SIG-M5 treated with dmso at 0.1 percent for 504 hours (cell line): Measurements from ENCODE around the gene NKRF.

Experiments
- DNase-seq: peaks from one replicate; lab custom pipeline; 2025; ENCODE audit not compliant: unreplicated experiment; lab: John Stamatoyannopoulos, UW

The NKRF gene

GRCh38 chrX:119617517-119618164, 11.4 kb upstream of the NKRF start:
- DNase-seq = no peak

- no peak for DNase-seq
Observed at GRCh38 chrX:119614776-119615175, 8.6 kb upstream of the NKRF start.

DNA sequence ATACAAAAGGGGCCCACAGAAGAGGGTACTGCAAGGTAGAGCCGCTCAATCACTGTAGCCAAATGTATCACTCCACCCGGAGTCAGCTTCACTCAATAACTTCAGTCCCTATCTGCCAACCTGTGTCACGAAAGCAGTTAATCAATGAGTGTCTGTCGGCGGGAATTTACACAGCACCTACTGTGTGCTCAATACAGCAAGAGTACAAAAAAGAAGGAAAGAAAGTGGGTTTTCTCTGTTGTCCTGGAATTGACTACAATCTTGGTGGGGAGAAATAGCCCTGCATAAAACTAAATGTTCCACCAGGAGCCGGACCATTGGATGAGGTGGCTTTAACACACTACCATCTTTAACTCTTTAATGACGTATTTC, 780 bp upstream of the NKRF start:
- DNase-seq = no peak

- peak; percentile 35 for DNase-seq
Observed at GRCh38 chrX:119605464-119606279, 552 bp downstream of the NKRF start.

- no peak for DNase-seq
Observed at GRCh38 chrX:119604766-119605463, 1.3 kb downstream of the NKRF start.

DNA sequence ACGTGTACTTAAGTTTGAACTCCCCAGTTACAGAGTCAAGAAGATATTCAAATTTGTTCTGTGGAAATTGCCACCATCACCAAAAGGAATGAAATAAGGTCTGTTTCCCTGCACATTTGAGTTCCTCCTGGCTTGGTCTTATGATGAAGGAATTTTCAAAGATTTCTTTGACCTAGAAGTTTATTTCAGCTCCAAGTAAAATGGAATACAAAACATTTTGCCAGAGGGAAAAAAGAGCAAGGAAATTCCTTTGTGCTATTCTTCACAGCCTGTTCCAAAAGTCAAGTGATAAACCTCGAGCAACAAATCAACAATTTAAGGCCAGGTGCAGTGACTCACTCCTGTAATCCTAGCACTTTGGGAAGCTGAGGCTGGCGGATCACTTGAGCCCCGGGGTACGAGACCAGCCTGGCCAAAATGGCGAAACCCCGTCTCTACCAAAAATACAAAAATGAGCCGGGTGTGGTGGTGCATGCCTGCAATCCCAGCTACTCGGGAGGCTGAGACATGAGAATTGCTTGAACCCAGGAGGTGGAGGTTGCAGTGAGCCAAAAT, 3.4 kb downstream of the NKRF start:
- DNase-seq = no peak

GRCh38 chrX:119589810-119590209, 16.4 kb downstream of the NKRF start:
- DNase-seq = no peak

- DNase-seq = no peak
Observed at GRCh38 chrX:119583431-119584059, 22.7 kb downstream of the NKRF start.

DNA sequence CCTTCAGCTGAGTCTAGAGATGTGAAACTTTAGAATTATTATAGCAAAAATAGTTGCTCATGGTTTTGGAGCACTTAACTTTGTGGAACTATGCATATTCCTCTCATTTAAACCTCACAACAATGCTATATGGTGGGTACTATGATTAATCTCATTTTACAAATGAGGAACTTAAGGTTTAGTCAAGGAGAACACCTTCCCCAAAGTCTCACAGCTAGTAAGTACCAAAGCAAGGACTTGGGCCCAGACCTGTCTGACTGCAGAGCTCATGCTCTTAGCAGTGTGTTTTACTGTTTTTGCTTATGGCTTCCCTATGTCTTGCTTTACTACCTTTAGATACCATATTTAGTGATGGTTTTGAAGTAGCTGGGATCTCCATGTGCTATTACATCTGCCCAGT, 26.8 kb downstream of the NKRF start:
- DNase-seq = no peak

- DNase-seq = peak; percentile 85
Observed at GRCh38 chrX:119574394-119575266, 31.6 kb downstream of the NKRF start, which contains the start of gene UBE2A. Gene UBE2A (plus strand): TSS chrX:119574563. CDS start chrX:119574712, 149 bp downstream.

DNA sequence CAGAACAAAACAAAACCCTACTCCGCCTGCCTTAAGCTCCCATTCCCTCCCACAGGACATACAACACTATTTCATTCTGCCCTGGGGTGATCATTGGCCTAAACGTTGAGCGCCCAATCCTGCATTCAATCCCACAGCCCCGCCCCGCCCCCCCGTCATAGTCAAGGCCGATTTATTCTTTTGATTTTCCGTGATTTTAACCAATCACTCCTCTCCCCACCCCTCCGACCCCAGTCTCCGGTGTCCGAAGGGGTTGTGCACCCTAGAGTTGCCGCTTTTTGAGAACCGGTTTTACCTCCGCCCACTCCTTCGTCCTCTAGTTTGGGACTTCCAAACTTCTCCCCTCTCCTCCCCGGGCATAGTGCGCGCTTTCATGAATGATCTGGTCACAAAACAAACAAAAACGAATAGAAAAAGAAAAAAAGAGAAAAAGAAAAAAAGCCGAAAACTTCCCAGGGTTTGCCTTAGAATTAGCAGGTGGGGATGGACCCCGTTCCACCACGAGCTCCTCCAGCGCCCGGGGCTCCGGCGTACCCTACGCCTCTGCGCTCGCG, 32.3 kb downstream of the NKRF start:
- no peak for DNase-seq

GRCh38 chrX:119573222-119573621, 33.0 kb downstream of the NKRF start:
- no peak for DNase-seq

GRCh38 chrX:119570351-119570835, 35.8 kb downstream of the NKRF start:
- DNase-seq = no peak

DNA sequence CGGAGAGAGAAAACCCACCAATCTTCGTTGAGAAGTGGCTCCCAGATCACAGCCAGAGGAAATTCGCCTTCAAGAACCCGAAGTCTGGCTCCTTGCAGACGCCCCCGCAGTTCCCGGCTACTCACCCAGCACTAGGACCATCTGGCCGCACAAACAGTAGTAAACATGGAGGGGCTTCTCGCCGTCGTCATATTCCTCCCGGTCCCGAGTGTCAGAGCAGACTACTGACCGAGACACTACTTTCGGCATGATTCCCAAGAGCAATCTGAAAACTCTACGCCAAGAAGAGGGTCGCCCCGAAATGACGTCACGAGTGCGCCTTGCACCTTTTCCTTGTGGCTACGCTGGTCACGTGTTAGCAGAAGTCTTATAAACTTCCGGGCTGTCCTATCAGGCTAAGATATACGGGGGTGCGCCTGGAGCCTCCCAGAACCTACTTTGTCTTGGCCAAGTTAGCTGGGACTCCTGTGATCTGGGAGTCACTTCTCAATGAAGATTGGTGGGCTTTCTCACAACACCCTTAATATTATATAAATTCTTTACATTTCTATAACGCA, 41.0 kb downstream of the NKRF start, which contains the start of gene STEEP1:
TSS of gene STEEP1 (minus strand) at position 303 of the 557 bp plus-strand sequence. CDS start at position 249, 54 bp downstream.
- DNase-seq = peak; percentile 92

GRCh38 chrX:119552508-119552907, 53.7 kb downstream of the NKRF start:
- no peak for DNase-seq

GRCh38 chrX:119549327-119550016, 56.8 kb downstream of the NKRF start:
- DNase-seq = no peak

- no peak for DNase-seq
Observed at GRCh38 chrX:119541188-119541587, 65.0 kb downstream of the NKRF start.

DNA sequence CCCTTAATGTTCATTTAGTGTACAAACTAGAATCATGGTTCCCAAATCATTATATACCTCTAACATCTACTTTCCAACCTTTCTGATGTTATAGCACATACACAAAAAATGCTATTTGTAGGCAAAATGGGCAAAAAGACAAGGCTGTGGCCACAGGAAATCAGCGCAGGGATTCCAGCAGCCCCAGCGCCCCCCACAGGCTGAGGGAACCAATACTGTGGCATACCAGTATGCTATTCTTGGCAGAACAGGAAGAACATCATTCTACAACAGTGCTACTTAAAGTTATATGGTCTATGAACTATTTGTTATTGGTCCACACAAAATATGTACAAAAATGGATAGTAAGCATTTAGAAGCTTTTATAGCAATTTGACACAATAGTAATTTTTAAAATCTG, 66.4 kb downstream of the NKRF start:
- no peak for DNase-seq
